Mesendoderm (in vitro differentiated cells): Measurements from ENCODE around the gene COMMD1.
A peak's percentile ranks its signal among the peaks of the same experiment; 100 is the strongest.
"Not testable (repeated sequence)": the region's sequence is repeated elsewhere in the genome, so short reads cannot be mapped to it uniquely, and the experiment has no call there.

ENCODE experiments used
- DNase-seq: peaks from one replicate; pipeline ENCODE4 v3.0.0; 2013
- H2AK5ac ChIP-seq: 2 replicates; pipeline ENCODE4 v1.6.1; 2013; ENCODE audit warnings: low read length, inconsistent platforms
- H2BK120ac ChIP-seq: 2 replicates; pipeline ENCODE4 v1.6.1; 2013; ENCODE audit warnings: low read depth, mild to moderate bottlenecking, low read length, moderate library complexity, mixed read lengths
- H2BK15ac ChIP-seq: replicated peaks from 2 replicates; pipeline ENCODE4 v1.6.1; 2013; ENCODE audit warnings: low read depth, mild to moderate bottlenecking, moderate library complexity
- H2BK5ac ChIP-seq: 2 replicates; pipeline ENCODE4 v1.6.1; 2013; ENCODE audit warnings: low read length, inconsistent platforms
- H3K18ac ChIP-seq: 2 replicates; pipeline ENCODE4 v1.6.1; 2013; ENCODE audit warnings: mild to moderate bottlenecking, low read length, mixed read lengths
- H3K23ac ChIP-seq: one replicate; pipeline ENCODE4 v1.6.1; 2013; ENCODE audit warnings: low read length
- H3K27ac ChIP-seq: 2 replicates; pipeline ENCODE4 v1.5.1; 2013; ENCODE audit warnings: low read depth, mild to moderate bottlenecking, inconsistent platforms, low read length, moderate library complexity
- H3K27me3 ChIP-seq: 2 replicates; pipeline ENCODE4 v1.6.1; 2013; ENCODE audit warnings: low read length, control low read depth, mild to moderate bottlenecking, inconsistent platforms; ENCODE audit not compliant: insufficient read depth, poor library complexity
- H3K36me3 ChIP-seq: 2 replicates; pipeline ENCODE4 v1.6.1; 2013; ENCODE audit warnings: low read length, inconsistent platforms; ENCODE audit not compliant: control insufficient read depth, insufficient read depth
- H3K4ac ChIP-seq: one replicate; pipeline ENCODE4 v1.6.1; 2013; ENCODE audit warnings: low read depth, mild to moderate bottlenecking, low read length, moderate library complexity
- H3K4me1 ChIP-seq: 2 replicates; pipeline ENCODE4 v1.6.1; 2013; ENCODE audit warnings: low read depth, low read length, inconsistent platforms; ENCODE audit not compliant: control insufficient read depth
- H3K4me2 ChIP-seq: 2 replicates; pipeline ENCODE4 v1.6.1; 2013; ENCODE audit warnings: low read length
- H3K4me3 ChIP-seq: 2 replicates; pipeline ENCODE4 v1.5.1; 2013; ENCODE audit warnings: mild to moderate bottlenecking, low read length
- H3K56ac ChIP-seq: one replicate; pipeline ENCODE4 v1.6.1; 2013; ENCODE audit warnings: low read length
- H3K79me1 ChIP-seq: 2 replicates; pipeline ENCODE4 v1.6.1; 2013; ENCODE audit warnings: low read length, inconsistent platforms
- H3K79me2 ChIP-seq: 2 replicates; pipeline ENCODE4 v1.6.1; 2013; ENCODE audit warnings: mild to moderate bottlenecking, low read length; ENCODE audit not compliant: control insufficient read depth, insufficient read depth
- H3K9ac ChIP-seq: 2 replicates; pipeline ENCODE4 v1.6.1; 2013; ENCODE audit warnings: low read length, inconsistent platforms
- H4K5ac ChIP-seq: one replicate; pipeline ENCODE4 v1.6.1; 2013; ENCODE audit warnings: low read length
- H4K8ac ChIP-seq: one replicate; pipeline ENCODE4 v1.6.1; 2013; ENCODE audit warnings: low read depth, mild to moderate bottlenecking, control low read depth, low read length, moderate library complexity
- WGBS: extraction: QIAGEN DNeasy Blood & Tissue Kit; methylation state at CpG from one replicate; pipeline ENCODE4 v1.1.7; 2013; ENCODE audit warnings: low lambda C conversion rate, missing lambda C conversion rate; ENCODE audit not compliant: insufficient coverage; ENCODE audit errors: extremely low coverage; 5-methylcytosine and 5-hydroxymethylcytosine counted together

Gene COMMD1

DNA sequence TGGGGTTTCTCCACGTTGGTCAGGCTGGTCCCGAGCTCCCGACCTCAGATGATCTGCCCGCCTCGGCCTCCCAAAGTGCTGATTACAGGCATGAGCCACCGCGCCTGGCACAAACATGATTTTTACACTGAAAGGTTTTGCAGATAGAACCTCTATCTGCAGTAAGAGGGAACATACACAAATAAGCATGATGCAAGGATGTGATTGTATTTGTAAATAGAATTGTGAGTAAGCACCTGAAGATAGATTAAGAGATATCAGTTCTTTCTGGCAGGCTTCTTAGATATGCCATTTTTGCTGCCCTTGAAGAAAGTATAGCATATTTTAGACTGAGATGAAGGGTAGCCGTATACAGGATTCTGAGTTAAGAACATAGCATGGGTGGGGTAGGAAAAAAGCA lies 3.6 kb downstream of the COMMD1 start:
- H3K4me3 ChIP-seq = no peak overlapping the region
- H3K27me3 ChIP-seq = no peaks in the 10 kb centered on the region
- no peak overlapping the region for H3K4ac ChIP-seq
- no peak for DNase-seq
- H3K27ac ChIP-seq = no peak overlapping the region
- H3K56ac ChIP-seq = no peak overlapping the region
- H3K23ac ChIP-seq = no peak overlapping the region
- no peak overlapping the region for H3K18ac ChIP-seq
- no peak overlapping the region for H2AK5ac ChIP-seq
- H2BK5ac ChIP-seq = no peak overlapping the region
- H3K4me2 ChIP-seq = no peak overlapping the region
- H3K79me1 ChIP-seq = peaks cover 1% of the 10 kb centered on the region
- no peaks in the 10 kb centered on the region for H3K36me3 ChIP-seq
- H4K5ac ChIP-seq = no peak overlapping the region
- H4K8ac ChIP-seq = no peak overlapping the region
- H2BK120ac ChIP-seq = no peak overlapping the region
- no CpG with 5 or more reads among the region's 8 CpGs for WGBS
- H2BK15ac ChIP-seq = no peak overlapping the region
- no peaks in the 10 kb centered on the region for H3K4me1 ChIP-seq
- no peak overlapping the region for H3K9ac ChIP-seq
- no peaks in the 10 kb centered on the region for H3K79me2 ChIP-seq

DNA sequence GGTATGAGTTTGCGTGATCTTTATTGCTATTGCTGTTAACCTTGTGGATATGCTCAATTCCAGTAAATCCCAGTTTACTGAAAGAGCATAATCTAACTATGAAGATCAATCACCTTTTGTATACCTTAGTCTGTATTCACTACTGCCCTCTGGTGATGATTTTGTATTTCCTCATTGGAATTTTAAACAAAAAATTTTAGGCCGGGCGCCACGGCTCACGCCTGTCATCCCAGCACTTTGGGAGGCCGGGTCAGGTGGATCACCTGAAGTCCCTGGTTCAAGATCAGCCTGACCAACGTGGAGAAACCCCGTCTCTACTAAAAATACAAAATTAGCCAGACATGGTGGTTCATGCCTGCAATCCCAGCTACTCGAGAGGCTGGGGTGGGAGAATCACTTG lies 5.1 kb downstream of the COMMD1 start:
- Histone ChIP-seq H3K4me1 (no peaks in the 10 kb centered on the region), H4K5ac (no peak overlapping the region), H3K56ac (no peak overlapping the region), H3K36me3 (no peaks in the 10 kb centered on the region), H4K8ac (no peak overlapping the region), H3K79me2 (no peaks in the 10 kb centered on the region), H2BK5ac (no peak overlapping the region), H3K79me1 (peaks cover 1% of the 10 kb centered on the region), H2BK15ac (no peak overlapping the region), H2AK5ac (no peak overlapping the region), H3K27ac (no peak overlapping the region), H3K23ac (no peak overlapping the region), H3K18ac (no peak overlapping the region), H2BK120ac (no peak overlapping the region), H3K4me2 (no peak overlapping the region), H3K27me3 (no peaks in the 10 kb centered on the region), H3K9ac (no peak overlapping the region), H3K4me3 (no peak overlapping the region), H3K4ac (no peak overlapping the region)
- WGBS = no CpG with 5 or more reads among the region's 9 CpGs
- DNase-seq = peak; percentile 33

- Histone ChIP-seq H3K4me3 (no peak overlapping the region), H2BK15ac (no peak overlapping the region)
- no CpG with 5 or more reads among the region's 4 CpGs for WGBS
Observed at GRCh38 chr2:61911510-61911909, 6.0 kb downstream of the COMMD1 start.

GRCh38 chr2:61914794-61915193 lies 9.3 kb downstream of the COMMD1 start:
- H3K4ac ChIP-seq, H3K27me3 ChIP-seq, H2AK5ac ChIP-seq, H2BK120ac ChIP-seq, H2BK5ac ChIP-seq, H3K9ac ChIP-seq, H2BK15ac ChIP-seq, H3K79me1 ChIP-seq, H3K56ac ChIP-seq, H3K4me1 ChIP-seq, H3K4me3 ChIP-seq, H3K79me2 ChIP-seq, H3K4me2 ChIP-seq, H4K8ac ChIP-seq, H4K5ac ChIP-seq, DNase-seq, H3K36me3 ChIP-seq, H3K27ac ChIP-seq, H3K18ac ChIP-seq, H3K23ac ChIP-seq: not testable (repeated sequence)
- WGBS = no CpG with 5 or more reads among the region's 4 CpGs

More at GRCh38 chr2:61911510-61911909, 6.0 kb downstream of the COMMD1 start:
- H3K79me2 ChIP-seq = no peaks in the 10 kb centered on the region
- H3K4me2 ChIP-seq = no peak overlapping the region
- no peaks in the 10 kb centered on the region for H3K4me1 ChIP-seq
- no peak overlapping the region for H2BK120ac ChIP-seq
- H3K27ac ChIP-seq = no peak overlapping the region
- no peaks in the 10 kb centered on the region for H3K27me3 ChIP-seq
- peaks cover 1% of the 10 kb centered on the region for H3K79me1 ChIP-seq
- H3K56ac ChIP-seq = no peak overlapping the region
- no peaks in the 10 kb centered on the region for H3K36me3 ChIP-seq
- H3K23ac ChIP-seq = no peak overlapping the region
- no peak overlapping the region for H3K9ac ChIP-seq
- DNase-seq = no peak
- no peak overlapping the region for H3K18ac ChIP-seq
- no peak overlapping the region for H2AK5ac ChIP-seq
- H4K5ac ChIP-seq = no peak overlapping the region
- no peak overlapping the region for H4K8ac ChIP-seq
- H2BK5ac ChIP-seq = no peak overlapping the region
- H3K4ac ChIP-seq = no peak overlapping the region

DNA sequence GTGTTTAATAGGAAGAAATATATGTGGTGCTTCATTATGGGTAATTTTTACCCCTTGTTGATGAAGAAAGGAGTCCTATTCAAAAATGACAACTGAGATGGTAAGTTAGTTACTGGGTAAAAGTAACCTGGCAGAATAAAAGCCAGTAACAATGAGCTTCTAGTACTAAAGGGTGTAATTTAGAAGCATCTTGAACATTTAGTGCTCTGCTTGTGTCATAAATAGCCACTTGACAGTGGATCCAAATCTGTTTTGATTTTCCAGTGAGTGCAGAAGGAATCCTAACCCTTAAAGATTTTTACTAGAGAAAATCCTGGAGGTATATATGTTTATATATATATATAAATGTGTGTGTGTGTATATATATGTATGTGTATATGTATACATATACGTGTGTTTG lies 15.1 kb downstream of the COMMD1 start:
- H3K79me2 ChIP-seq = no peaks in the 10 kb centered on the region
- H3K4ac ChIP-seq = no peak overlapping the region
- no CpG with 5 or more reads among the region's 1 CpG for WGBS
- no peak for DNase-seq
- no peaks in the 10 kb centered on the region for H3K79me1 ChIP-seq
- H3K4me1 ChIP-seq = peaks cover 3% of the 10 kb centered on the region
- H4K8ac ChIP-seq = no peak overlapping the region
- H3K27me3 ChIP-seq = no peaks in the 10 kb centered on the region
- H3K4me2 ChIP-seq = no peak overlapping the region
- no peak overlapping the region for H3K4me3 ChIP-seq
- no peak overlapping the region for H3K56ac ChIP-seq
- H2BK120ac ChIP-seq = no peak overlapping the region
- no peak overlapping the region for H4K5ac ChIP-seq
- H3K36me3 ChIP-seq = no peaks in the 10 kb centered on the region
- H3K18ac ChIP-seq = no peak overlapping the region
- H3K23ac ChIP-seq = no peak overlapping the region
- no peak overlapping the region for H3K9ac ChIP-seq
- no peak overlapping the region for H2BK15ac ChIP-seq
- no peak overlapping the region for H2BK5ac ChIP-seq
- H3K27ac ChIP-seq = no peak overlapping the region
- no peak overlapping the region for H2AK5ac ChIP-seq

DNA sequence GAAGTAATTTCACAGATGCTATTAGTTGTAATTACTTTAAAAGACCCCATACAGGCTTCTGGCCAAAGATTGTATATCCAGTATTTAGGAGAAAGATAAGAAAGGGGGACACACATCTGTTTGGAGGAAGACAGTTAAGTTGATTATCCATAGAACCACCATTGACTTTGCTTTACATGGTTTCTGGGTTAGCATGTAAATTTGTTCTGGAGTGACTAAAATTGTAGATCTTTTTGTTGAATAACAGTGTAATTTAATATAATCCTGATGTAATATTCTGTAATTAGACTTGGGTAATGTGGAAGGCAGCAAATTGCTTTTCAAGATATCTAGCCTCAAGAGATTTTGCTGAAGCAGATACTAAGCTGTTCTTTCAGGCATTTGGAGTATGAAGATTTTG lies 17.2 kb downstream of the COMMD1 start:
- Histone ChIP-seq H3K4ac (no peak overlapping the region), H3K9ac (no peak overlapping the region), H3K18ac (no peak overlapping the region), H2BK120ac (no peak overlapping the region), H3K4me1 (peaks cover 3% of the 10 kb centered on the region), H3K36me3 (no peaks in the 10 kb centered on the region), H2BK15ac (no peak overlapping the region), H3K23ac (no peak overlapping the region), H3K56ac (no peak overlapping the region), H3K27ac (no peak overlapping the region), H3K4me2 (no peak overlapping the region), H3K79me1 (no peaks in the 10 kb centered on the region), H3K79me2 (no peaks in the 10 kb centered on the region), H4K8ac (no peak overlapping the region), H3K27me3 (no peaks in the 10 kb centered on the region), H4K5ac (no peak overlapping the region), H3K4me3 (no peak overlapping the region), H2AK5ac (no peak overlapping the region), H2BK5ac (no peak overlapping the region)
- no peak for DNase-seq
